ENCODE results near the gene LCE5A.

LCE5A gene

GRCh38 chr1:152479792-152480595 lies 30.6 kb upstream of the LCE5A start (continued):
- no peak for TF ChIP-seq ZFP3 (CRISPR knock-in tag; IDR thresholded peaks at IDR 0.05)
- TF ChIP-seq ARNTL (CRISPR knock-in tag; IDR thresholded peaks at IDR 0.05; ENCODE audit: borderline replicate concordance, low read depth): no peak
- no peak for TF ChIP-seq TOX (CRISPR knock-in tag; IDR thresholded peaks at IDR 0.05; ENCODE audit: borderline replicate concordance)
- TF ChIP-seq TSHZ2 (CRISPR knock-in tag; IDR thresholded peaks at IDR 0.05): no peak
- no peak for TF ChIP-seq ZFP30 (CRISPR knock-in tag; IDR thresholded peaks at IDR 0.05)
- no peak for TF ChIP-seq GLIS3 (CRISPR knock-in tag; IDR thresholded peaks at IDR 0.05)
- TF ChIP-seq OSR1 (CRISPR knock-in tag; IDR thresholded peaks at IDR 0.05): no peak
- no peak for TF ChIP-seq SNAI2 (CRISPR knock-in tag; IDR thresholded peaks at IDR 0.05)

- TF ChIP-seq ZNF8 (CRISPR knock-in tag; IDR thresholded peaks at IDR 0.05) (no peak), SNAI2 (CRISPR knock-in tag; IDR thresholded peaks at IDR 0.05) (no peak), TCF4 (CRISPR knock-in tag; IDR thresholded peaks at IDR 0.05; ENCODE audit: borderline replicate concordance) (no peak), ZC3H10 (CRISPR knock-in tag; IDR thresholded peaks at IDR 0.05) (no peak), GLIS3 (CRISPR knock-in tag; IDR thresholded peaks at IDR 0.05) (no peak), POU6F1 (CRISPR knock-in tag; IDR thresholded peaks at IDR 0.05; ENCODE audit: borderline replicate concordance, low read depth) (no peak), PPARA (CRISPR knock-in tag; IDR thresholded peaks at IDR 0.05; ENCODE audit: borderline replicate concordance) (no peak)
- no peak for ATAC-seq
Measured at GRCh38 chr1:152481869-152482664, 28.5 kb upstream of the LCE5A start.

- peak; percentile 71; the same call in 2 of the 3 replicates for ATAC-seq
- TF ChIP-seq PPARA (CRISPR knock-in tag; IDR thresholded peaks at IDR 0.05; ENCODE audit: borderline replicate concordance): no peak
- TF ChIP-seq ZNF70 (CRISPR knock-in tag; IDR thresholded peaks at IDR 0.05): no peak
- TF ChIP-seq ZNF565 (CRISPR knock-in tag; conservative IDR thresholded peaks at IDR 0.05; ENCODE audit: low read depth): no peak
- TF ChIP-seq ZNF8 (CRISPR knock-in tag; IDR thresholded peaks at IDR 0.05): no peak
- no peak for TF ChIP-seq CSDC2 (CRISPR knock-in tag; IDR thresholded peaks at IDR 0.05)
- no peak for TF ChIP-seq ISL1 (CRISPR knock-in tag; IDR thresholded peaks at IDR 0.05)
- no peak for TF ChIP-seq ZFP30 (CRISPR knock-in tag; IDR thresholded peaks at IDR 0.05)
- no peak for TF ChIP-seq GLIS3 (CRISPR knock-in tag; IDR thresholded peaks at IDR 0.05)
- no peak for TF ChIP-seq RARB (CRISPR knock-in tag; IDR thresholded peaks at IDR 0.05)
- no peak for TF ChIP-seq CSRNP3 (CRISPR knock-in tag; IDR thresholded peaks at IDR 0.05)
- TF ChIP-seq BACH2 (CRISPR knock-in tag; IDR thresholded peaks at IDR 0.05; ENCODE audit: borderline replicate concordance): no peak
- no peak for TF ChIP-seq OSR1 (CRISPR knock-in tag; IDR thresholded peaks at IDR 0.05)
- no peak for TF ChIP-seq TOX (CRISPR knock-in tag; IDR thresholded peaks at IDR 0.05; ENCODE audit: borderline replicate concordance)
- TF ChIP-seq POU6F1 (CRISPR knock-in tag; IDR thresholded peaks at IDR 0.05; ENCODE audit: borderline replicate concordance, low read depth): no peak
- no peak for TF ChIP-seq CREB5 (CRISPR knock-in tag; IDR thresholded peaks at IDR 0.05; ENCODE audit: low read depth)
- TF ChIP-seq ZFP3 (CRISPR knock-in tag; IDR thresholded peaks at IDR 0.05): no peak
- TF ChIP-seq PATZ1 (CRISPR knock-in tag; IDR thresholded peaks at IDR 0.05; ENCODE audit: borderline replicate concordance): no peak
- no peak for TF ChIP-seq ESRRG (CRISPR knock-in tag; IDR thresholded peaks at IDR 0.05)
Measured at GRCh38 chr1:152486400-152487006, 24.1 kb upstream of the LCE5A start.

All from SK-N-SH treated with all-trans-retinoic acid at 6 μM for 48 hours (cell line).